CD14-positive monocyte (primary cell): ENCODE measurements around the gene AREG. TPM values are rescaled to one million over a fixed set of nuclear protein-coding genes. Genes with fewer than 3 reads are reported as not detected.
A peak's percentile ranks its signal among the peaks of the same experiment; 100 is the strongest.

Experiments
- DNase-seq, 3 donors: peaks; one replicate each; pipeline ENCODE4 v3.0.0-alpha.2; 2011 to 2022
- H2AFZ ChIP-seq: 2 replicates; pipeline ENCODE4 v1.6.0; 2012; ENCODE audit warnings: mild to moderate bottlenecking, low read depth, low read length, inconsistent platforms; ENCODE audit not compliant: insufficient read depth, poor library complexity, severe bottlenecking
- H3K27ac ChIP-seq, 2 donors: 1 replicate in 1 of 2; 2 replicates in 1 of 2; pipeline ENCODE4 v1.5.1; 2012 to 2013; ENCODE audit warnings: low read length in 2 of 2, control low read depth in 1 of 2, inconsistent platforms in 1 of 2, low read depth in 1 of 2, mild to moderate bottlenecking in 1 of 2
- H3K27me3 ChIP-seq, 2 donors: one replicate each; pipeline versions ENCODE4 v1.6.0 to v1.6.1; 2011 to 2013; ENCODE audit warnings: low read length in 2 of 2; ENCODE audit not compliant: control insufficient read depth in 2 of 2, insufficient read depth in 2 of 2
- H3K36me3 ChIP-seq, 2 donors: replicated peaks in 1 of 2; 1 replicate in 1 of 2; 2 replicates in 1 of 2; pipeline versions ENCODE4 v1.5.1 to v1.6.1; 2012 to 2013; ENCODE audit warnings: low read length in 2 of 2, control low read depth in 1 of 2, inconsistent platforms in 1 of 2, mild to moderate bottlenecking in 1 of 2; ENCODE audit not compliant: insufficient read depth in 2 of 2, control insufficient read depth in 1 of 2
- H3K4me1 ChIP-seq, 2 donors: 1 replicate in 1 of 2; 2 replicates in 1 of 2; pipeline versions ENCODE4 v1.5.1 to v1.6.1; 2012 to 2013; ENCODE audit warnings: low read length in 2 of 2, control low read depth in 1 of 2, inconsistent platforms in 1 of 2, mild to moderate bottlenecking in 1 of 2, moderate library complexity in 1 of 2; ENCODE audit not compliant: insufficient read depth in 2 of 2, control insufficient read depth in 1 of 2
- H3K4me2 ChIP-seq: replicated peaks from 2 replicates; pipeline ENCODE3; 2012; ENCODE audit warnings: low read length, moderate library complexity, mild to moderate bottlenecking; ENCODE audit not compliant: poor library complexity, severe bottlenecking; ENCODE audit errors: extremely low read depth
- H3K4me3 ChIP-seq, 3 experiments: fragments of 200-600 bp in 1 of 3; sonication (generic) in 1 of 3; replicated peaks in 1 of 3; 1 replicate in 2 of 3; 2 replicates in 1 of 3; pipeline ENCODE4 v1.5.1; 2011 to 2013; ENCODE audit warnings: low read length in 3 of 3, mild to moderate bottlenecking in 3 of 3, control low read depth in 2 of 3, low read depth in 2 of 3, inconsistent platforms in 1 of 3, moderate library complexity in 1 of 3
- H3K79me2 ChIP-seq: 2 replicates; pipeline ENCODE4 v1.6.0; 2012; ENCODE audit warnings: mild to moderate bottlenecking, control low read depth, inconsistent platforms, low read length, moderate library complexity; ENCODE audit not compliant: insufficient read depth
- H3K9ac ChIP-seq: 2 replicates; pipeline ENCODE4 v1.6.0; 2017; ENCODE audit warnings: low read length, mild to moderate bottlenecking; ENCODE audit not compliant: insufficient read depth, poor library complexity, severe bottlenecking
- H3K9me3 ChIP-seq, 2 donors: replicated peaks in 1 of 2; 1 replicate in 1 of 2; 2 replicates in 1 of 2; pipeline versions ENCODE4 v1.5.1 to v1.6.1; 2012 to 2013; ENCODE audit warnings: low read length in 2 of 2, control low read depth in 1 of 2; ENCODE audit not compliant: control insufficient read depth in 1 of 2, insufficient read depth in 1 of 2
- H4K20me1 ChIP-seq: 2 replicates; pipeline ENCODE4 v1.6.0; 2012; ENCODE audit warnings: mild to moderate bottlenecking, low read length, control low read depth, moderate library complexity; ENCODE audit not compliant: insufficient read depth
- H3K27ac Mint-ChIP-seq, 7 donors: one replicate each; pipeline ENCODE4 v1.8.0; 2020; ENCODE audit warnings: mild to moderate bottlenecking in 7 of 7, mixed read lengths in 7 of 7, moderate library complexity in 6 of 7, inconsistent platforms in 2 of 7
- H3K27me3 Mint-ChIP-seq, 3 donors: one replicate each; pipeline ENCODE4 v1.8.0; 2021 to 2022; ENCODE audit warnings: low read depth in 3 of 3, mild to moderate bottlenecking in 3 of 3, mixed read lengths in 3 of 3, moderate library complexity in 3 of 3, inconsistent platforms in 1 of 3
- H3K36me3 Mint-ChIP-seq, 2 donors: one replicate each; pipeline ENCODE4 v1.8.0; 2020; ENCODE audit warnings: mixed read lengths in 2 of 2, inconsistent platforms in 1 of 2, mild to moderate bottlenecking in 1 of 2
- H3K4me1 Mint-ChIP-seq: one replicate; pipeline ENCODE4 v1.8.0; 2020; ENCODE audit warnings: mild to moderate bottlenecking, mixed read lengths
- H3K4me3 Mint-ChIP-seq, 2 donors: one replicate each; pipeline ENCODE4 v1.8.0; 2020; ENCODE audit warnings: mild to moderate bottlenecking in 2 of 2, mixed read lengths in 2 of 2, moderate library complexity in 1 of 2
- H3K9me3 Mint-ChIP-seq, 7 donors: one replicate each; pipeline ENCODE4 v1.8.0; 2020 to 2022; ENCODE audit warnings: mixed read lengths in 7 of 7, mild to moderate bottlenecking in 6 of 7, moderate library complexity in 6 of 7, inconsistent platforms in 2 of 7
- WGBS: methylation state at CpG from one replicate; pipeline ENCODE4 v1.1.5; 2013; ENCODE audit warnings: missing lambda C conversion rate; ENCODE audit not compliant: insufficient coverage; 5-methylcytosine and 5-hydroxymethylcytosine counted together
- intact Hi-C, 2 donors: fragments of 100-400 bp; cut with micrococcal nuclease; formaldehyde crosslinking; loops; one replicate each; pipeline versions ENCODE4 v1.15.0 to v1.15.1; 2023
- polyA minus RNA-seq: library from RNA; depleted of rRNA, polyadenylated mRNA; stranded (reverse); fragments of >200 nt; gene quantifications from 2 replicates; pipeline ENCODE4 v1.2.3, GENCODE V29; 2012
- polyA plus RNA-seq, 3 donors: library from polyadenylated mRNA; depleted of rRNA in 1 of 3; unstranded in 2 of 3; stranded (reverse) in 1 of 3; fragments of 300-500 nt in 2 of 3; fragments of >200 nt in 1 of 3; fragmentation: Illumina TruSeq in 2 of 3; gene quantifications; 1 replicate in 2 of 3; 2 replicates in 1 of 3; pipeline ENCODE4 v1.2.3, GENCODE V29; 2012 to 2021
- total RNA-seq, 12 experiments: library from RNA in 1 of 12; stranded (reverse) in 1 of 12; fragments of 120-200 nt in 1 of 12; gene quantifications; one replicate each; pipeline ENCODE4 v1.2.4 and lab custom pipeline; 2013 to 2026; ENCODE audit warnings: mixed read lengths in 6 of 12, inconsistent platforms in 1 of 12
- TF ChIP-seq, protein P1 (sequence below): fragments of 200-600 bp; IDR thresholded peaks from one replicate; pipeline ENCODE4 v1.8.0; 2022; ENCODE audit warnings: antibody characterized with exemption, mild to moderate bottlenecking

AREG gene, protein sequence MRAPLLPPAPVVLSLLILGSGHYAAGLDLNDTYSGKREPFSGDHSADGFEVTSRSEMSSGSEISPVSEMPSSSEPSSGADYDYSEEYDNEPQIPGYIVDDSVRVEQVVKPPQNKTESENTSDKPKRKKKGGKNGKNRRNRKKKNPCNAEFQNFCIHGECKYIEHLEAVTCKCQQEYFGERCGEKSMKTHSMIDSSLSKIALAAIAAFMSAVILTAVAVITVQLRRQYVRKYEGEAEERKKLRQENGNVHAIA
- 0.75 TPM for total RNA-seq (2013)
- polyA plus RNA-seq, result 1 to 10 TPM; 4.2 to 9.2 (median 9.1) TPM
- polyA minus RNA-seq, result 1.8 and 5.0 TPM in 2 replicates
- total RNA-seq (lab: John Stamatoyannopoulos, UW), result 5.6 to 39.5 (median 13.3) reads per million in 11 experiments

DNA sequence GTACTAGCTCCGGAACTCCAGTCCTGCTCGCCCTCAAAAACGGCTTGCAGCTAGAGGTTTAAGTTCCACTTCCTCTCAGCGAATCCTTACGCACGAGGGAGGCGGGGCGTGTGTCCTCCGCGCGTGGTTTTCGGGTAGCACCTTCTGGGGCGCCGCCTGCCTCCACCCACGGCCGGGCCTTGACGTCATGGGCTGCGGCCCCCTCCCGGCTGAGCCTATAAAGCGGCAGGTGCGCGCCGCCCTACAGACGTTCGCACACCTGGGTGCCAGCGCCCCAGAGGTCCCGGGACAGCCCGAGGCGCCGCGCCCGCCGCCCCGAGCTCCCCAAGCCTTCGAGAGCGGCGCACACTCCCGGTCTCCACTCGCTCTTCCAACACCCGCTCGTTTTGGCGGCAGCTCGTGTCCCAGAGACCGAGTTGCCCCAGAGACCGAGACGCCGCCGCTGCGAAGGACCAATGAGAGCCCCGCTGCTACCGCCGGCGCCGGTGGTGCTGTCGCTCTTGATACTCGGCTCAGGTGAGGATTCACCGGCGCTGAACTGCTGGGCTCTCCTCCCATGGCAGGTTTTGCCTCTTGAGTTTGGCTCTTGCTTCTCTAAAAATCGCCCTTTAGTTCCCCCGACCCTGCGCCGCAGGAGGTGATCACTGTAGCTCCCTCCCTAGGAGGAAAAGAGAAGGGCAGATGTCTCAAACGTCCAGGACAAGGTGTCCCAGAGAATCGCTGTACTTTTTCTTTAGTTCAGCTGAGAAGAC lies at the start of gene AREG:
AREG (plus strand) TSS at position 246 of the 752 bp plus-strand sequence; CDS start at position 456, 210 bp downstream.
- Histone ChIP-seq H3K9ac (peak within 1 kb of the TSS; percentile 75), H3K4me2 (peak within 1 kb of the TSS; percentile 87), H2AFZ (peak within 1 kb of the TSS; percentile 96), H3K36me3 (no peaks in the 10 kb centered on the region), H3K27me3 (peaks cover 3 to 4% of the 10 kb centered on the region in 2 donors), H3K4me3 (peak within 1 kb of the TSS; percentile 67 to 86 (median 82)), H3K27ac (peak within 1 kb of the TSS; percentile 72 to 74), H3K4me1 (peaks cover 12 to 16% of the 10 kb centered on the region in 2 donors), H3K9me3 (no peaks in the 10 kb centered on the region), H3K79me2 (no peaks in the 10 kb centered on the region), H4K20me1 (no peaks in the 10 kb centered on the region)
- H3K27ac Mint-ChIP-seq, result peak within 1 kb of the TSS; percentile 86 to 97 (median 96)
- intact Hi-C loops, result loop anchor here (5.0 to 10.0 kb wide), 3 partner anchors 50 to 123 kb away; no protein-coding TSS in a partner anchor
- H3K4me3 Mint-ChIP-seq, result peak within 1 kb of the TSS; percentile 96 to 99
- H3K36me3 Mint-ChIP-seq, result no peaks in the 10 kb centered on the region
- peaks cover 0 to 5% (median 2%) of the 10 kb centered on the region in 3 donors for H3K27me3 Mint-ChIP-seq
- WGBS, result under 1% methylated on average over 63 of the region's 64 CpGs
- peak; percentile 73 to 82 (median 80) for DNase-seq
- TF ChIP-seq, protein P1, sequence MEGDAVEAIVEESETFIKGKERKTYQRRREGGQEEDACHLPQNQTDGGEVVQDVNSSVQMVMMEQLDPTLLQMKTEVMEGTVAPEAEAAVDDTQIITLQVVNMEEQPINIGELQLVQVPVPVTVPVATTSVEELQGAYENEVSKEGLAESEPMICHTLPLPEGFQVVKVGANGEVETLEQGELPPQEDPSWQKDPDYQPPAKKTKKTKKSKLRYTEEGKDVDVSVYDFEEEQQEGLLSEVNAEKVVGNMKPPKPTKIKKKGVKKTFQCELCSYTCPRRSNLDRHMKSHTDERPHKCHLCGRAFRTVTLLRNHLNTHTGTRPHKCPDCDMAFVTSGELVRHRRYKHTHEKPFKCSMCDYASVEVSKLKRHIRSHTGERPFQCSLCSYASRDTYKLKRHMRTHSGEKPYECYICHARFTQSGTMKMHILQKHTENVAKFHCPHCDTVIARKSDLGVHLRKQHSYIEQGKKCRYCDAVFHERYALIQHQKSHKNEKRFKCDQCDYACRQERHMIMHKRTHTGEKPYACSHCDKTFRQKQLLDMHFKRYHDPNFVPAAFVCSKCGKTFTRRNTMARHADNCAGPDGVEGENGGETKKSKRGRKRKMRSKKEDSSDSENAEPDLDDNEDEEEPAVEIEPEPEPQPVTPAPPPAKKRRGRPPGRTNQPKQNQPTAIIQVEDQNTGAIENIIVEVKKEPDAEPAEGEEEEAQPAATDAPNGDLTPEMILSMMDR, result peak; percentile 81
- peaks cover 0 to 4% (median 0%) of the 10 kb centered on the region in 7 donors for H3K9me3 Mint-ChIP-seq
- H3K4me1 Mint-ChIP-seq, result peaks cover 13% of the 10 kb centered on the region

DNA sequence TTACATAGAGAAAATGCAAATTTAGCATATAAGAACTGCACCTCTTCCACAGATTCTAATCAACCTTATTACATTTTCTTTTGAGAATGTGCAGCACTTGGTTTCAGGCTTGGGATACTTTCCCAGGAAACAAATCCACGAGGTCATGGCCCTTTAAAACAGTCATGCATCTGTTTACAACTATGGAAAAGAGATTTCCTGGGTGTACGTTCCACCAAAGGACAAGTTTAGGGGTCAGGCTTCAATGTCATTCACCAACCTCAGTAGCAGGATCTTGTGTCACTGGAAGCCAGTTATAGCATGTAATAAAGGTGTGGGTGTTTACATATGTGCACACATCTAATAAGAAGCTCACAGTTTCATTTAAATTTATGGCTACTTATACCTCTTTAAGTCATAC lies 49.3 kb upstream of the AREG start:
- no peak for DNase-seq
- Mint-ChIP-seq H3K27ac (no peak overlapping the region), H3K4me3 (no peak overlapping the region), H3K36me3 (no peaks in the 10 kb centered on the region), H3K27me3 (no peaks in the 10 kb centered on the region), H3K4me1 (peaks cover 7% of the 10 kb centered on the region), H3K9me3 (peaks cover 0 to 3% (median 0%) of the 10 kb centered on the region in 7 donors)
- H3K27me3 ChIP-seq, result no peaks in the 10 kb centered on the region
- no peak overlapping the region for H3K4me3 ChIP-seq
- no peak overlapping the region for H3K27ac ChIP-seq
- no peaks in the 10 kb centered on the region for H4K20me1 ChIP-seq
- intact Hi-C loops, result loop anchor here in 1 of 2 donors (5.0 to 10.0 kb wide), 2 partner anchors 49 to 277 kb away; partner anchors contain the start of gene AREG
- H3K9me3 ChIP-seq, result no peaks in the 10 kb centered on the region
- no peaks in the 10 kb centered on the region for H3K36me3 ChIP-seq
- TF ChIP-seq, protein P1, result no peak
- no peak overlapping the region for H3K9ac ChIP-seq
- no peak overlapping the region for H3K4me2 ChIP-seq
- no peak overlapping the region for H2AFZ ChIP-seq
- H3K4me1 ChIP-seq, result peaks cover 3 to 6% of the 10 kb centered on the region in 2 donors
- 74% methylated on average over 2 of the region's 2 CpGs for WGBS
- H3K79me2 ChIP-seq, result no peaks in the 10 kb centered on the region
